Measurements from ENCODE around the gene TEX54.
"Not testable (repeated sequence)": the region's sequence is repeated elsewhere in the genome, so short reads cannot be mapped to it uniquely, and the experiment has no call there.

The TEX54 gene

DNA sequence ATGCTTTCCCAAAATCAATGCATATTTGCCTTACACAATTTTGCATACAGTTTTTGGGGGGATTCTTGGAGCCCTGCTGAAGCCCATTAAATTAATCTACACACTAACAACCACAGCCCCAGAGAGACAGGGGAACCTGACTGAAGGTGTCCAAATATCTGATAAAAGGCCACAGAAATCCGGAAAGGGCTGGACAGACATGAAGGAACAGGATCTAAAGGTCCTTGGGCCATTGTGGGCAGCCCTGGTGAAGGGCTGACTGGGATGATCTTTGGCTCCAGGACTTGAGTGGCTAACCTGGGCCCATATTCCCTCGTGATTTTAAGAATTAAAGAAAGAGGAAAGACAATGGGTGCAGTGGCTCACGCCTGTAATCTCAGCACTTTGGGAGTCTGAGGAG is 13.5 kb upstream of the TEX54 start:
- Histone ChIP-seq H3K4me1 (ENCODE audit: insufficient read depth, insufficient read length) (no peaks in the 10 kb centered on the region), H3K4me3 (ENCODE audit: insufficient read length, low read depth) (no peak overlapping the region), H3K36me3 (ENCODE audit: insufficient read depth, insufficient read length, low read length) (no peaks in the 10 kb centered on the region), H3K9me3 (ENCODE audit: insufficient read depth, low read length) (peaks cover 16% of the 10 kb centered on the region), H3K27me3 (ENCODE audit: insufficient read depth, insufficient read length) (no peaks in the 10 kb centered on the region), H3K9ac (ENCODE audit: insufficient read length, low read depth) (no peak overlapping the region)
- no peak for DNase-seq (ENCODE audit: low read depth, low spot score)
- TF ChIP-seq ZNF274 (IDR thresholded peaks at IDR 0.05; ENCODE audit: low read depth, low read length) (no peak), YY1 (IDR thresholded peaks at IDR 0.05; ENCODE audit: insufficient read depth, insufficient read length) (no peak), SUZ12 (IDR thresholded peaks at IDR 0.05; ENCODE audit: extremely low read depth, insufficient read depth, insufficient read length) (no peak)

DNA sequence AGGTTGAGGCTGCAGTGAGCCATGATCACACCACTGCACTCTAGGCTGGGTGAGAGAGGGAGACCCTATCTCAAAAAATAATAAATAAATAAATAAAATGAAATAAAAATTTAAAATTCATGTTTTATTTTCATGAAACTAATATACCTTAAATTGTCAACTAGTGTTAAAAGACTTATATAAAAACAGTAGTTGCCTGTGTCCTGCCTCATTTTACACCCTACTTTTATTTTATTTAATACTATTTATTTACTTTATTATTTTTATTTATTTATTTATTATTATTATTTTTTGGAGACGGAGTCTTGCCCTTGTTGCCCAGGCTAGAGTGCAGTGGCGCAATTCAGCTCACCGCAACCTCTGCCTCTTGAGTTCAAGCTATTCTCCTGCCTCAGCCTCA is 11.5 kb upstream of the TEX54 start:
- H3K9me3 ChIP-seq (ENCODE audit: insufficient read depth, low read length): peaks cover 16% of the 10 kb centered on the region
- H3K27me3 ChIP-seq (ENCODE audit: insufficient read depth, insufficient read length): no peaks in the 10 kb centered on the region
- no peaks in the 10 kb centered on the region for H3K36me3 ChIP-seq (ENCODE audit: insufficient read depth, insufficient read length, low read length)
- TF ChIP-seq SUZ12 (IDR thresholded peaks at IDR 0.05; ENCODE audit: extremely low read depth, insufficient read depth, insufficient read length) (no peak), YY1 (IDR thresholded peaks at IDR 0.05; ENCODE audit: insufficient read depth, insufficient read length) (no peak), ZNF274 (IDR thresholded peaks at IDR 0.05; ENCODE audit: low read depth, low read length) (no peak)
- no peak overlapping the region for H3K9ac ChIP-seq (ENCODE audit: insufficient read length, low read depth)
- no peak overlapping the region for H3K4me3 ChIP-seq (ENCODE audit: insufficient read length, low read depth)
- DNase-seq (ENCODE audit: low read depth, low spot score): no peak
- H3K4me1 ChIP-seq (ENCODE audit: insufficient read depth, insufficient read length): no peaks in the 10 kb centered on the region

DNA sequence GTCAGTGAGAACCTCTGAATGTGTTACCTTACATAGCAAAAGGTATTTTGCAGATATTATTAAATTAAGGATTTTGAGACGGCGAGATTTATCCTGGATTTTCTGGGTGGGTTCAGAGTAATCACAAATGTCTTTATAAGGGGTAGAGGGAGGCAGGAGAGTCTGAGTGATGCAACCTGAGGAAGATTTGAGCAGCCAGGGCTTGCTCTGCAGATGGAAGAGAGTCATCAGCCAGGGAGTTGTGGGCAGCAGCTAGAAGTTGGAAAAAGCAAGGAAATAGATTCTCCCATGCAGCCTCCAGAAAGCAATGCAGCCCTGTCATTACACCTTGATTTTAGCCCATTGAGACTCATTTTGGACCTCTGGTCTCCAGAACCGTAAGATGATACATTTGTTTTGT is 10.8 kb upstream of the TEX54 start:
- Histone ChIP-seq H3K9ac (ENCODE audit: insufficient read length, low read depth) (no peak overlapping the region), H3K4me3 (ENCODE audit: insufficient read length, low read depth) (no peak overlapping the region), H3K27me3 (ENCODE audit: insufficient read depth, insufficient read length) (no peaks in the 10 kb centered on the region), H3K9me3 (ENCODE audit: insufficient read depth, low read length) (peaks cover 16% of the 10 kb centered on the region), H3K4me1 (ENCODE audit: insufficient read depth, insufficient read length) (no peaks in the 10 kb centered on the region), H3K36me3 (ENCODE audit: insufficient read depth, insufficient read length, low read length) (peaks cover 3% of the 10 kb centered on the region)
- no peak for DNase-seq (ENCODE audit: low read depth, low spot score)
- TF ChIP-seq ZNF274 (IDR thresholded peaks at IDR 0.05; ENCODE audit: low read depth, low read length) (no peak), SUZ12 (IDR thresholded peaks at IDR 0.05; ENCODE audit: extremely low read depth, insufficient read depth, insufficient read length) (no peak), YY1 (IDR thresholded peaks at IDR 0.05; ENCODE audit: insufficient read depth, insufficient read length) (no peak)

DNA sequence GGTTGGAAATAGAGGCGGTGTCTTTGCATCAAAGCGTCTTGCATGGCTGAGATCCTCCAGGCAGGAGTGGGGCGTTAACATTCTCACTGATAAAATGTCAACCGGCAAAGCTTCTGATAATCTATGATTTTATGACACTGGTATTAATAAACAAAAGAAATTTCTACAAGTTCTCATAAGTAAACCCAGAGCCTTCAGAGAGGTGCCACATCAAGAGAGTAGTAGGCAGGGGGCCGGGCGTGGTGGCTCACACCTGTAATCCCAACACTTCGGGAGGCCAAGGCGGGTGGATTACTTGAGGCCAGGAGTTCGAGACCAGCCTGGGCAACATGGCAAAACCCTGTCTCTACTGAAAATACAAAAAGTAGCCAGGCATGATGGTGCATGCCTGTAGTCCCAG is 10.2 kb upstream of the TEX54 start:
- Histone ChIP-seq H3K9me3 (ENCODE audit: insufficient read depth, low read length) (peaks cover 16% of the 10 kb centered on the region), H3K9ac (ENCODE audit: insufficient read length, low read depth) (peak overlapping the region; percentile 88), H3K4me3 (ENCODE audit: insufficient read length, low read depth) (peak overlapping the region; percentile 22)
- H3K36me3 ChIP-seq (ENCODE audit: insufficient read depth, insufficient read length, low read length); H3K4me1 ChIP-seq (ENCODE audit: insufficient read depth, insufficient read length); H3K27me3 ChIP-seq (ENCODE audit: insufficient read depth, insufficient read length); DNase-seq (ENCODE audit: low read depth, low spot score): not testable (repeated sequence)

DNA sequence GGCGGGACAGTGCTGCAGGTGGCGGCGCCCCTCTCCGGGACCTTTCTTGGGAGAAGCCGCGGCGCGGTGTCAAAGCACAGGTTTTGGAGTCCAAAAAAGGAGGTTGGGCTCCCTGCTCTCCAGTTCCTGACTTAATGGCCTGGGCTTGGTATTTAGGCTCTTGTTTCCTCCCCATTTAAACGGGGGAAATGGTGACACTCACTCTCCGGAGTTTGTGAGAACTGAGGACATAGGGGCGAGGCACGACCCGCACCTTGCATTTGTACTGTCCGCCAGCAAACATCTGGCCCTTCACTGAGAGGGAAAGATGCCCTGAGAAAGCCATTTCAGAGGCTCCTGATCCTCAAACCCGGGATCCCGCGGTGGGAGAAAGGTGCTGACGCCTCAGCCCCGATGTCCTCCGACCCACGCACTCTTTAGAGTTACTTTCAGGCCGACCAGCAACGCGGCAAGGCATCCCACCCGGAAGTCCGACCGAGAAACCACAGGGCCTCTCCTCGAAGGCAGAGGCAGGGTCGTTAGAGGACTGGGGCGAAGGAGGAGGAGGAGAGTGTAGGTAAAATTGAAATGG is 9.6 kb upstream of the TEX54 start:
- Histone ChIP-seq H3K36me3 (ENCODE audit: insufficient read depth, insufficient read length, low read length) (peaks cover 14% of the 10 kb centered on the region), H3K9ac (ENCODE audit: insufficient read length, low read depth) (peak overlapping the region; percentile 88), H3K4me1 (ENCODE audit: insufficient read depth, insufficient read length) (peaks cover 4% of the 10 kb centered on the region), H3K27me3 (ENCODE audit: insufficient read depth, insufficient read length) (no peaks in the 10 kb centered on the region), H3K4me3 (ENCODE audit: insufficient read length, low read depth) (peak overlapping the region; percentile 22), H3K9me3 (ENCODE audit: insufficient read depth, low read length) (peaks cover 15% of the 10 kb centered on the region)
- no peak for DNase-seq (ENCODE audit: low read depth, low spot score)
- no peak for TF ChIP-seq YY1 (IDR thresholded peaks at IDR 0.05; ENCODE audit: insufficient read depth, insufficient read length)
- TF ChIP-seq ZNF274 (IDR thresholded peaks at IDR 0.05; ENCODE audit: low read depth, low read length): no peak
- no peak for TF ChIP-seq SUZ12 (IDR thresholded peaks at IDR 0.05; ENCODE audit: extremely low read depth, insufficient read depth, insufficient read length)

DNA sequence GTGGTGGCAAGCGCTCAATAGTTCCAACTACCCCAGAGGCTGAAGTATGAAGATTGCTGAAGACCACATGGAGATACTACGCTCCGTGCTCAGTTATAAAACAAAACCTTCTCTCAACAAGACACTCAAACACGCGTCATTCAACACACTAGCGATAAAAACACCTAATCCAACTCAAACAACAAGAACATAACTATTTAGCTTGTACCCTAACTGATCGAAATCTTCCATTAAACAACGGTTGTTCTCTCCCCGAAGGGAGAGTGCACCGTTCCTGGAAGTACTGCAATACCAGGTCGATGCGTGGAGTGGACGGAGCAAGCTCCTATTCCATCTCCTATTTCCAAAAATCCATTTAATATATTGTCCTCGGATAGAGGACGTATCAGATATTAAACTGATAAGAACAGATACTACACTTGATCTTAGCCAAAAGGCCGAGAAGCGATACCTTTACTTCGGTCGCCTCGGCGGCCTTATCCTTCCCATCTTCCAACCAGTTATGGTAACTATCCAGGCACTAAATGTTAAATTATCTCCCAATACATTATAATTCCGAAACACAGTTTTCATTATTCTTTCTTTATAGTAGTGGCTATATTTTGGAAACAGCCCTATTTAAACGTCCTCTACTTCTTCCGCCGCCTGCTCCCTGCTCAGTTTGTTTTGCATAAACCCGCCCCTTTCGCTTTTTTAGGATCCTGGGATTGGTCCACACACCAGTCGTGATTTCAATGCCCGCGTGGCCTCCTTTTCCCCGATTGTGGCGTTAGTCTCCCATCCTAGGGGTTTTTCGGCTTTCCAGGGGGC is 8.9 kb upstream of the TEX54 start:
- Histone ChIP-seq H3K27me3 (ENCODE audit: insufficient read depth, insufficient read length) (no peaks in the 10 kb centered on the region), H3K9ac (ENCODE audit: insufficient read length, low read depth) (peak overlapping the region; percentile 88), H3K36me3 (ENCODE audit: insufficient read depth, insufficient read length, low read length) (peaks cover 20% of the 10 kb centered on the region), H3K4me3 (ENCODE audit: insufficient read length, low read depth) (peak overlapping the region; percentile 22), H3K9me3 (ENCODE audit: insufficient read depth, low read length) (peaks cover 9% of the 10 kb centered on the region), H3K4me1 (ENCODE audit: insufficient read depth, insufficient read length) (peaks cover 4% of the 10 kb centered on the region)
- TF ChIP-seq YY1 (IDR thresholded peaks at IDR 0.05; ENCODE audit: insufficient read depth, insufficient read length) (no peak), SUZ12 (IDR thresholded peaks at IDR 0.05; ENCODE audit: extremely low read depth, insufficient read depth, insufficient read length) (no peak), ZNF274 (IDR thresholded peaks at IDR 0.05; ENCODE audit: low read depth, low read length) (no peak)
- DNase-seq (ENCODE audit: low read depth, low spot score): peak; percentile 95

DNA sequence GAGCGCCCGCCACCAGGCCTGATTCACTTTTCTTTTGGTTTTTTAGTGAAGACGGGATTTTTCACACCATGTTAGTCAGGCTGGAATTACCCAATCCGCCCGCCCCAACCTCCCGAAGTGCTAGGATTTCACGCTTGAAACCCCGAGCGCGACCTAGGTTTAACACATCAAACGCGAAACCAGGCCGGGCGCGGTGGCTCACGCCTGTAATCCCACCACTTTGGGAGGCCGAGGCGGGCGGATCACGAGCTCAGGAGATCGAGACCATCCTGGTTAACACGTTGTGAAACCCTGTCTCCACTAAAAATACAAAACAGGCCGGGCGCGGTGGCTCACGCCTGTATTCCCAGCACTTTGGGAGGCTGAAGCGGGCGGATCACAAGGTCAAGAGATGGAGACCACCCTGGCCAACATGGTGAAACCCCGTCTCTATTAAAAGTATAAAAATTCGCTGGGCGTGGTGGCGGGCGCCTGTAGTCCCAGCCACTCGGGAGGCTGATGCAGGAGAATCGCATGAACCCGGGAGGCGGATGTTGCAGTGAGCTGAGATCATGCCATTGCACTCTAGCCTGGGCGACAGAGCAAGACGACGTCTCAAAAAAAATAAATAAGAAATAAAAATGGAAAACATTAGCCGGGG is 8.2 kb upstream of the TEX54 start:
- not testable (repeated sequence) for H3K27me3 ChIP-seq (ENCODE audit: insufficient read depth, insufficient read length); H3K9me3 ChIP-seq (ENCODE audit: insufficient read depth, low read length); DNase-seq (ENCODE audit: low read depth, low spot score); H3K4me1 ChIP-seq (ENCODE audit: insufficient read depth, insufficient read length)
- peak overlapping the region; percentile 41 for H3K4me3 ChIP-seq (ENCODE audit: insufficient read length, low read depth)
- H3K9ac ChIP-seq (ENCODE audit: insufficient read length, low read depth): peak overlapping the region; percentile 99
- peaks cover 28% of the 10 kb centered on the region for H3K36me3 ChIP-seq (ENCODE audit: insufficient read depth, insufficient read length, low read length)
